HEK293T (cell line): ENCODE data around the gene ZFYVE19.

ENCODE experiments used
- CTCF ChIA-PET: fragments of 350-600 bp; formaldehyde crosslinking; extraction: SDS; loops from one replicate; lab custom pipeline; 2021; ENCODE audit warnings: antibody characterized with exemption, inconsistent platforms; lab: Yijun Ruan, JAX
- POLR2A ChIA-PET: fragments of 350-600 bp; formaldehyde crosslinking; extraction: SDS; loops from one replicate; lab custom pipeline; 2020; ENCODE audit warnings: antibody characterized with exemption, inconsistent platforms; lab: Yijun Ruan, JAX
- DNase-seq: peaks from one replicate; pipeline ENCODE4 v3.0.0; 2012; ENCODE audit warnings: mixed read lengths; ENCODE audit errors: extremely low spot score
- ARNT ChIP-seq: fragments of 450-650 bp; IDR thresholded peaks from 2 replicates; pipeline ENCODE4 v1.6.1; 2017; ENCODE audit warnings: mild to moderate bottlenecking
- BHLHE40 ChIP-seq: fragments of 450-650 bp; IDR thresholded peaks from 2 replicates; pipeline ENCODE4 v1.6.1; 2016; ENCODE audit warnings: mild to moderate bottlenecking, moderate library complexity, borderline replicate concordance
- CTBP1 ChIP-seq: fragments of 450-650 bp; IDR thresholded peaks from 2 replicates; pipeline ENCODE4 v1.6.1; 2016; ENCODE audit warnings: borderline replicate concordance
- ELF4 ChIP-seq: fragments of 450-650 bp; IDR thresholded peaks from 2 replicates; pipeline ENCODE4 v1.6.1; 2017; ENCODE audit warnings: antibody characterized with exemption
- FOXA1 ChIP-seq: fragments of 450-650 bp; IDR thresholded peaks from 2 replicates; pipeline ENCODE4 v1.6.1; 2016; ENCODE audit warnings: mild to moderate bottlenecking
- FOXK2 ChIP-seq: fragments of 450-650 bp; IDR thresholded peaks from 2 replicates; pipeline ENCODE4 v1.6.1; 2016; ENCODE audit warnings: mild to moderate bottlenecking
- FOXM1 ChIP-seq: fragments of 450-650 bp; IDR thresholded peaks from 2 replicates; pipeline ENCODE4 v1.6.1; 2017; ENCODE audit warnings: mild to moderate bottlenecking, borderline replicate concordance
- HDGF ChIP-seq: fragments of 450-650 bp; IDR thresholded peaks from 2 replicates; pipeline ENCODE4 v1.6.1; 2017; ENCODE audit warnings: antibody characterized with exemption, borderline replicate concordance
- L3MBTL2 ChIP-seq: fragments of 450-650 bp; conservative IDR thresholded peaks from 2 replicates; pipeline ENCODE4 v1.6.1; 2016; ENCODE audit warnings: mild to moderate bottlenecking
- LEF1 ChIP-seq: fragments of 450-650 bp; IDR thresholded peaks from 2 replicates; pipeline ENCODE4 v1.6.1; 2017; ENCODE audit warnings: mild to moderate bottlenecking, borderline replicate concordance
- NFRKB ChIP-seq: fragments of 450-650 bp; IDR thresholded peaks from 2 replicates; pipeline ENCODE4 v1.6.1; 2016; ENCODE audit warnings: mild to moderate bottlenecking, moderate library complexity
- PKNOX1 ChIP-seq: fragments of 450-650 bp; IDR thresholded peaks from 2 replicates; pipeline ENCODE4 v1.6.1; 2016
- SP1 ChIP-seq: fragments of 450-650 bp; IDR thresholded peaks from 2 replicates; pipeline ENCODE4 v1.6.1; 2017
- SUZ12 ChIP-seq: fragments of 450-650 bp; IDR thresholded peaks from 2 replicates; pipeline ENCODE4 v1.6.1; 2016; ENCODE audit warnings: mild to moderate bottlenecking
- TARDBP ChIP-seq: fragments of 450-650 bp; IDR thresholded peaks from 2 replicates; pipeline ENCODE4 v1.6.1; 2016
- ZNF384 ChIP-seq: fragments of 450-650 bp; IDR thresholded peaks from 2 replicates; pipeline ENCODE4 v1.6.1; 2016

ZFYVE19 gene

DNA sequence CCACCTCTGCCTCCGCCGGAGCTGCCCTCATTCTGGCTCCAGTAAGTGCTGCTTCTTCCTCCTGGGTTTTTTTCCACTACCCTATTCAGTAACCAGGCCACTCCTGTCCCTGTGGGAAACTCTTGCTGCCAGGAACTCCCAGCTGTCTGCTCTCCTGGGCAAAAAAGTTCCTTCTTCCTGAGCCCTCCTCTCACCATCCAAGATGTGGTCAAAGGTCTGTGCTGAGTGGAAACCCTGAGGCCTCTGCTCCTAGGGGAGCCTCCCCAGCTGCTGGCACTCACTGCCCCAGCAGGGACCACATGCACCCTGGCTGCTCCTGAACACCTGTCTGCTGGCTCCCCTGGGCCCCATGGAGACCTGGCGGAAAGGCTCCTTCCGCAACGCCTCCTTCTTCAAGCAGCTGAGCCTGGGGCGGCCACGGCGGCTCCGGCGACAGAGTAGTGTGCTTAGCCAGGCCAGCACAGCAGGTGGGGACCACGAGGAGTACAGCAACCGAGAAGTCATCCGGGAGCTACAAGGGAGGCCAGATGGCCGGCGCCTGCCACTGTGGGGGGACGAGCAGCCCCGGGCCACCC is 36.7 kb upstream of the ZFYVE19 start:
- no peak for DNase-seq
- ChIA-PET POLR2A (no interaction called here), CTCF (interaction anchor here (1.2 kb wide), 1 partner anchor 12 kb away, joined by 3 read pairs; no protein-coding TSS in a partner anchor)
- TF ChIP-seq TARDBP (no peak), PKNOX1 (no peak), ZNF384 (no peak), ARNT (no peak), ELF4 (no peak), CTBP1 (no peak), LEF1 (no peak), FOXA1 (no peak), L3MBTL2 (no peak), FOXM1 (no peak), SP1 (no peak), NFRKB (no peak)

DNA sequence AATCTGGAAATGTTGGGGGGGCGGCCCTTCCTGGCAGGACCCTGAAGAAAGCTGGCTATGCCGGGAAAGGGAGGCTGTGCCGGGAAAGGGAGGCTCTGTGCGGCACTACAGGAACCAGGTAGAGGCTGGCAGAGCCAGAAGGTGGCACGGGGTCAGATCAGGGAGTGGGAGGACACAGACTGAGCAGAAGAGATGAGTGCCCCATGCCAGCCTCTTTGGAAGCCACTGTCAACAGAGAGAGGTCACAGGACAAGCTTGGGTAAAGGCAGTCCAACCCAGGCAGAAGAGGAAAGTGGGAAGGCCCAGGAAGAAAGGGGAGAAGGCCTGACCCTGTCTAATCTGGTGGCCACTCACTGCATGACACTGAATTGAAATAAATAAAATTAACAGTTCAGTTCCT is 35.6 kb upstream of the ZFYVE19 start:
- no peak for TF ChIP-seq HDGF
- TF ChIP-seq LEF1, result no peak
- TF ChIP-seq SP1, result no peak
- TF ChIP-seq SUZ12, result no peak
- no peak for TF ChIP-seq FOXA1
- no peak for TF ChIP-seq PKNOX1
- TF ChIP-seq TARDBP, result no peak
- no peak for TF ChIP-seq ZNF384
- no peak for TF ChIP-seq L3MBTL2
- TF ChIP-seq FOXM1, result no peak
- TF ChIP-seq FOXK2, result no peak
- no peak for TF ChIP-seq BHLHE40
- TF ChIP-seq CTBP1, result no peak
- TF ChIP-seq ELF4, result no peak
- no peak for TF ChIP-seq NFRKB
- no peak for TF ChIP-seq ARNT
- DNase-seq, result no peak
- CTCF ChIA-PET, result no interaction called here
- POLR2A ChIA-PET, result no interaction called here

DNA sequence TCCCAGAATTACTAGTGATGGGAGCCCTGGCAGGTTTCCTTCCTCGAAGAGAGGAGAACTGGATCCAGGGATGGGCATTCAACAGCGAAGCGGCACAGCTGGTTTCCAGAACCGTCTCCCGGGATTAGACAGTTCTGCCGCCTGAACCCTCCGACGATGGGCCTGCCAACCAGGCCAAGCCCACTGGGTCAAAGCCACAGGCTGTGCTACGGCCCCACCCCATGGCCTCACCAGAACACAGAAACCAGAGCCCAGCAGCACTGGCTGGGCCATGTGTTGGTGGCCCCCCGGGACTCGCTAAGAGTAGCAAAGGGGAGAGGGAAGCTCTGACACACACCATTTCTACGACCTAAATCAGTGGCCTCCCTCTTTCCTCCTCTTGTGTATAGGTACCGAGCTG is 34.9 kb upstream of the ZFYVE19 start:
- CTCF ChIA-PET, result no interaction called here
- DNase-seq, result no peak
- TF ChIP-seq ZNF384, result no peak
- TF ChIP-seq NFRKB, result no peak
- no peak for TF ChIP-seq SP1
- TF ChIP-seq SUZ12, result no peak
- TF ChIP-seq CTBP1, result no peak
- no peak for TF ChIP-seq LEF1
- TF ChIP-seq HDGF, result no peak
- TF ChIP-seq FOXM1, result no peak
- no peak for TF ChIP-seq BHLHE40
- TF ChIP-seq TARDBP, result no peak
- TF ChIP-seq FOXA1, result no peak
- POLR2A ChIA-PET, result no interaction called here

- ChIA-PET CTCF (no interaction called here), POLR2A (no interaction called here)
- TF ChIP-seq ZNF384 (no peak), CTBP1 (no peak), ARNT (no peak), BHLHE40 (no peak), SP1 (no peak), FOXA1 (no peak), ELF4 (no peak), FOXM1 (no peak), L3MBTL2 (no peak)
- no peak for DNase-seq
Observed at GRCh38 chr15:40773496-40773895, 33.4 kb upstream of the ZFYVE19 start.

- no peak for DNase-seq
- TF ChIP-seq TARDBP (no peak), ARNT (no peak), NFRKB (no peak)
- POLR2A ChIA-PET, result no interaction called here
- CTCF ChIA-PET, result no interaction called here
Observed at GRCh38 chr15:40773902-40774301, 33.0 kb upstream of the ZFYVE19 start.

DNA sequence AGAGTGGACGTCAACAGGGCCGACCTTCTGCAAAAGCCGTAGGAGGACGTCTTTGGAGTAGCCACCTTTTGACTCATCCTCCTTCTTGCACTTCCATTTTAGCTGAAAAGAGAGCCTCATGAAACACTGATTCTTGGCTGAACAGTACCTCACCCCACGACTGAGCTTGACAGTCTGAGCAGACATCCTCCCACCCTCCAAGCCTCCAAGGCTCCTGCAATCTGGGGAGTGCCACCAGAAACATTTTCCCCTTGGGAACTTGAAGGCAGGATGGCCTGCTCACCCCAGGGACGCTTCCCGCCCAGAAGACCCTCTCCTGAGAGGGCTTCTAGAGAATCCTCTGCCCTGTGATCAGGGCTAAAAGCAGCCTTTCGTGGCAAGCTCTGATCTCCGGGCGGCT is 31.9 kb upstream of the ZFYVE19 start:
- POLR2A ChIA-PET, result no interaction called here
- DNase-seq, result no peak
- CTCF ChIA-PET, result no interaction called here
- TF ChIP-seq FOXA1, result no peak
- no peak for TF ChIP-seq LEF1
- no peak for TF ChIP-seq PKNOX1
- no peak for TF ChIP-seq CTBP1
- TF ChIP-seq FOXK2, result no peak
- TF ChIP-seq NFRKB, result no peak
- TF ChIP-seq FOXM1, result no peak
- TF ChIP-seq ELF4, result no peak
